BLaER1 treated with 17β-estradiol and CSF1 and Interleukin-3, amounts not matched to agents 10 nM and 100 nM (cell line): ENCODE results near the gene BCAN.

Source experiments
- H3K27ac ChIP-seq, 11 experiments: shearing (Covaris generic); formaldehyde crosslinking; 2 replicates each; pipeline ENCODE4 v1.8.1; 2022
- H3K27me3 ChIP-seq, 11 experiments: shearing (Covaris generic); formaldehyde crosslinking; 2 replicates each; pipeline ENCODE4 v1.8.1; 2022
- H3K36me3 ChIP-seq, 11 experiments: shearing (Covaris generic); formaldehyde crosslinking; 2 replicates each; pipeline ENCODE4 v1.8.1; 2022
- H3K4me1 ChIP-seq, 10 experiments: shearing (Covaris generic); formaldehyde crosslinking; 2 replicates each; pipeline ENCODE4 v1.8.1; 2022
- H3K4me2 ChIP-seq, 11 experiments: shearing (Covaris generic); formaldehyde crosslinking; 2 replicates each; pipeline ENCODE4 v1.8.1; 2022
- H3K4me3 ChIP-seq, 10 experiments: shearing (Covaris generic); formaldehyde crosslinking; 2 replicates each; pipeline ENCODE4 v1.8.1; 2022
- H3K9ac ChIP-seq, 11 experiments: shearing (Covaris generic); formaldehyde crosslinking; 2 replicates each; pipeline ENCODE4 v1.8.1; 2022
- H3K9me3 ChIP-seq, 11 experiments: shearing (Covaris generic); formaldehyde crosslinking; replicated peaks in 1 of 11; 2 replicates each; pipeline ENCODE4 v1.8.1; 2022
- H4K20me1 ChIP-seq, 11 experiments: shearing (Covaris generic); formaldehyde crosslinking; 2 replicates each; pipeline ENCODE4 v1.8.1; 2022
- Cebpa-rat ChIP-seq, 11 experiments: shearing (Covaris generic); IDR thresholded peaks; 2 replicates each; pipeline ENCODE4 v1.8.1; 2022

Gene BCAN

GRCh38 chr1:156638189-156638985 is 3.5 kb upstream of the BCAN start:
- peaks cover 0 to 48% (median 12%) of the 10 kb centered on the region in 11 experiments; a peak in 11 of 22 replicates for H4K20me1 ChIP-seq
- no peaks in the 10 kb centered on the region for H3K9me3 ChIP-seq
- H3K36me3 ChIP-seq, result no peaks in the 10 kb centered on the region
- TF ChIP-seq Cebpa-rat (IDR thresholded peaks at IDR 0.05), result no peak
- H3K4me1 ChIP-seq, result peaks cover 6 to 25% (median 21%) of the 10 kb centered on the region in 10 experiments
- no peak overlapping the region for H3K27ac ChIP-seq
- H3K27me3 ChIP-seq, result peaks cover 54 to 65% (median 57%) of the 10 kb centered on the region in 11 experiments
- H3K4me3 ChIP-seq, result no peak overlapping the region
- no peak overlapping the region for H3K9ac ChIP-seq
- H3K4me2 ChIP-seq, result no peak overlapping the region

- Histone ChIP-seq H3K9ac (no peak overlapping the region), H3K36me3 (no peaks in the 10 kb centered on the region), H3K9me3 (no peaks in the 10 kb centered on the region), H3K4me3 (no peak overlapping the region), H3K4me2 (no peak overlapping the region), H3K27me3 (peaks cover 56 to 78% (median 70%) of the 10 kb centered on the region in 11 experiments), H3K4me1 (peaks cover 16 to 35% (median 33%) of the 10 kb centered on the region in 10 experiments), H3K27ac (no peak overlapping the region), H4K20me1 (peaks cover 0 to 48% (median 12%) of the 10 kb centered on the region in 11 experiments; a peak in 11 of 22 replicates)
- no peak for TF ChIP-seq Cebpa-rat (IDR thresholded peaks at IDR 0.05)
These were observed 2.3 kb upstream of the BCAN start for GRCh38 chr1:156639601-156640101.

DNA sequence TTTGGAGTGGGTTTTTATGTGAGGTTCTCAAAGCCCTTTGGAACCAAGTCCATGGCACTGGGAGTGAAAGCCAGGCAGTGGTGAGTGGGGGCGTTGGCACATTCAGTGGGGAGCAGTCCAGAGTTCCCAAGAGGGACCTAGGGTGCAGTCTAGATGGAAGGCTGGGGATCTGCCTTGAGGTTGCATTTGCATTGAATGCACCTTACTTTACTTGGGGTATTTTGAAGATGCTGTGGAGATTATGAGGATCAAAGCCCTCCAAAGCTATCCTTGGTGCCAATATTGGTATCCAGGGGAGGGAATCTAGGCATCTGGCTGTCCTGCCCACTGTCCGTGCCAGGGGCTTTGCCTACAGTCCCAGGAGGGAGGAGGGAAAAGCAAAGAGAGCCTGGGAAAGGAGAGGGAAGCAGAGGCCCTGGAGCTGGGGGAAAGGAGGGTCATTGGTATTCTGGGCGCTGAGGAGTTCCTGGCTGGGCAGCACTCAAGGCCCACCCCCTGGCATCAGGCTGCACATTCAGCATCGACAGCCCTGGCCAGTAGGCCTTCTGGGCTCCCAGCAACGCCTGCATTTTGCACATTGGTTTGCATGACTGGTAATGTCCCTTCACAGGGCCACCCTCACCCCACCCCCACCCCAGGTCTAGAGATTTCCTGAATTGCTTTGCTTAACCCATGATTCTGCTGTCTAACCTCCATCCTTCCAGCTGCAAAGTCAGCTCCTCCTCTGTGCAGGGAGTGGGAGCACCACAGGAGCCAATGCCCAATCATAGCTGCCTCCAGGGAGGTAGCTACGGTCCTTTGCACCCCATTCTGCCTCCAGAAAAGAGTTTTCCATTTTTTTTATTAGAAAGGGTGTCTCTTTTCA is 843 bp upstream of the BCAN start:
- Histone ChIP-seq H3K4me1 (peaks cover 16 to 36% (median 33%) of the 10 kb centered on the region in 10 experiments), H3K9me3 (no peaks in the 10 kb centered on the region), H3K4me3 (peak overlapping the region in 4 of 10 experiments; percentile 19 to 40 (median 34); a peak in 4 of 20 replicates), H3K27ac (no peak overlapping the region), H3K4me2 (peak overlapping the region; percentile 22 to 87 (median 53); a peak in 19 of 22 replicates), H3K9ac (no peak overlapping the region), H4K20me1 (peaks cover 0 to 48% (median 12%) of the 10 kb centered on the region in 11 experiments; a peak in 11 of 22 replicates), H3K27me3 (peaks cover 66 to 89% (median 84%) of the 10 kb centered on the region in 11 experiments), H3K36me3 (no peaks in the 10 kb centered on the region)
- no peak for TF ChIP-seq Cebpa-rat (IDR thresholded peaks at IDR 0.05)

DNA sequence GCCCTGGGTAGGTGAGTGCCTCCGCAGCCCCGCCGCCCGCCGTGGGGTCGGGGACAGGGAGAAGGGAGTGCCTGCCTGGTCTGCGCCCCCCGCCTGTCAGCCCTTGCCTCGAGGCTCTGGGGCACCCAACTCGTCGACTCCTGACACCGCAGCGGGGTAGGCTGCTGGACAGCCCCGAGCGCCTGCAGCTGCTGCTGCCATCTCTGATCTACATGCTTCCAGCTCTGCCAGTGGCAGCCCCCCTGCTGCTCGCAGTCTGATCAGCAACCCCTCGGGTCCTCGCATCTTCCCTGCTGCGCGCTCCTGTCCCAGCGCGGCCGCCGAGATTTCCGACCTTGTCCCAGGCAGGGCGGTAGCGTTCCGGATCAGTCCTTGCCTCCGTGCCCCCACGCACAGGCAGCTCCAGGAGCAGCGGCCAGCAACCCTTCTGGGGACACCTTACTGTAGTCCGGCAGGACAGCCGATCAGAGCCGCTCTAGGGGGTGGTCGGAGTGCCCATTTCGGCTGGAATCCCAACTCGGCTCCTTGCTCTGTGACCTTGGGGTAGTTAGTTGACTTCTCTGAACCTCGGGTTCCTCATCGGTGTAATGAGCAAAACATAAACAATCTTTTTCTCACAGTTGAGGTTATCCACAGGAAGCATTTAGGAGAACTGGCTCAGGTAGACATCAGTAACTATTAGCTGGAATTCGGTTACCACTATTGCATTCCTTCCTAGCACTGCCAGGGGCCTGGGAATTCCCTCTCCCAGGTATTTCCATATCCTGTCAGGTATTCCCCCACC is 540 bp downstream of the BCAN start:
- H3K9ac ChIP-seq, result no peak overlapping the region
- no peaks in the 10 kb centered on the region for H3K9me3 ChIP-seq
- peaks cover 79 to 100% (median 97%) of the 10 kb centered on the region in 11 experiments for H3K27me3 ChIP-seq
- no peak for TF ChIP-seq Cebpa-rat (IDR thresholded peaks at IDR 0.05)
- no peak overlapping the region for H3K27ac ChIP-seq
- H3K4me2 ChIP-seq, result peak overlapping the region; percentile 34 to 91 (median 77); a peak in 21 of 22 replicates
- H3K4me1 ChIP-seq, result peaks cover 16 to 36% (median 33%) of the 10 kb centered on the region in 10 experiments
- peak overlapping the region in 8 of 10 experiments; percentile 14 to 57 (median 38); a peak in 11 of 20 replicates for H3K4me3 ChIP-seq
- H4K20me1 ChIP-seq, result peaks cover 0 to 50% (median 12%) of the 10 kb centered on the region in 11 experiments; a peak in 12 of 22 replicates
- no peaks in the 10 kb centered on the region for H3K36me3 ChIP-seq

GRCh38 chr1:156643049-156643777 is 1.3 kb downstream of the BCAN start:
- Histone ChIP-seq H4K20me1 (peaks cover 0 to 54% (median 14%) of the 10 kb centered on the region in 11 experiments; a peak in 12 of 22 replicates), H3K36me3 (no peaks in the 10 kb centered on the region), H3K27me3 (peaks cover 81 to 100% (median 99%) of the 10 kb centered on the region in 11 experiments), H3K4me2 (peak overlapping the region; percentile 51 to 91 (median 77)), H3K9me3 (no peaks in the 10 kb centered on the region), H3K27ac (peak overlapping the region in 1 of 11 experiments; percentile 7; a peak in 1 of 22 replicates), H3K9ac (no peak overlapping the region), H3K4me1 (peaks cover 16 to 36% (median 33%) of the 10 kb centered on the region in 10 experiments), H3K4me3 (no peak overlapping the region; a peak in 1 of 20 replicates)
- TF ChIP-seq Cebpa-rat (IDR thresholded peaks at IDR 0.05), result no peak

DNA sequence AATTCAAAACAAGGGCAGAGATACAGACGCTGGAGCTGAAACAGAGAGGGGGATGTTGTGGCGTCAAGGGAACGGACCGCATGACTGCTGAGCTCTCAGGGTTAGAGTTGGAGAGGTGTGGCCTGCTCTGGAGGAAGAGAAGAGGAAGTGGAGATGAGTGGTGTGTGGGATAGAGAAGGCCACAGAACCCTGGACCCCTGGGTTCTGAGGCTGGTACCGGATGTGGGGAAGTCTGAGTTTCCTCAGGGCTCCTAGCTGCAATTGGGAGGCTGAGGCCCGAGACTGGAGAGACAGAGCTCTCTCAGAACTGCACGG is 1.8 kb downstream of the BCAN start:
- Histone ChIP-seq H3K4me1 (peaks cover 16 to 36% (median 33%) of the 10 kb centered on the region in 10 experiments), H3K9ac (no peak overlapping the region), H3K27me3 (peaks cover 81 to 100% (median 99%) of the 10 kb centered on the region in 11 experiments), H3K27ac (peak overlapping the region in 2 of 11 experiments; percentile 2 to 22; a peak in 2 of 22 replicates), H3K4me2 (peak overlapping the region; percentile 51 to 91 (median 77)), H3K4me3 (no peak overlapping the region), H4K20me1 (peaks cover 0 to 55% (median 14%) of the 10 kb centered on the region in 11 experiments; a peak in 12 of 22 replicates), H3K36me3 (no peaks in the 10 kb centered on the region), H3K9me3 (no peaks in the 10 kb centered on the region)
- no peak for TF ChIP-seq Cebpa-rat (IDR thresholded peaks at IDR 0.05)

GRCh38 chr1:156644146-156644545 is 2.2 kb downstream of the BCAN start:
- H4K20me1 ChIP-seq, result peaks cover 0 to 58% (median 14%) of the 10 kb centered on the region in 11 experiments; a peak in 12 of 22 replicates
- H3K9me3 ChIP-seq, result no peaks in the 10 kb centered on the region
- peak overlapping the region in 2 of 11 experiments; percentile 2 to 22; a peak in 2 of 22 replicates for H3K27ac ChIP-seq
- H3K4me1 ChIP-seq, result peaks cover 16 to 36% (median 33%) of the 10 kb centered on the region in 10 experiments
- H3K36me3 ChIP-seq, result no peaks in the 10 kb centered on the region
- peak overlapping the region; percentile 51 to 91 (median 77) for H3K4me2 ChIP-seq
- peaks cover 81 to 100% (median 99%) of the 10 kb centered on the region in 11 experiments for H3K27me3 ChIP-seq
- no peak overlapping the region for H3K4me3 ChIP-seq
- TF ChIP-seq Cebpa-rat (IDR thresholded peaks at IDR 0.05), result no peak
- no peak overlapping the region for H3K9ac ChIP-seq
